Left forelimb (tissue), 1 donor: Measurements from ENCODE around the gene SLC25A46.
A peak's percentile ranks its signal among the peaks of the same experiment; 100 is the strongest.
"Not testable (repeated sequence)": the region's sequence is repeated elsewhere in the genome, so short reads cannot be mapped to it uniquely, and the experiment has no call there.

Experiments
- DNase-seq: peaks from one replicate; pipeline ENCODE4 v3.0.0-alpha.2; 2018; ENCODE audit warnings: low spot score

SLC25A46 gene

GRCh38 chr5:110757118-110757729 lies 18.4 kb downstream of the SLC25A46 start:
- no peak for DNase-seq

- no peak for DNase-seq
Measured at GRCh38 chr5:110760158-110760557, 21.4 kb downstream of the SLC25A46 start.

GRCh38 chr5:110768138-110768860 lies 29.5 kb downstream of the SLC25A46 start:
- no peak for DNase-seq

GRCh38 chr5:110769000-110769681 lies 30.3 kb downstream of the SLC25A46 start:
- no peak for DNase-seq

GRCh38 chr5:110770286-110770685 lies 31.5 kb downstream of the SLC25A46 start:
- no peak for DNase-seq

- DNase-seq, result no peak
Measured at GRCh38 chr5:110784901-110785300, 46.1 kb downstream of the SLC25A46 start.

GRCh38 chr5:110785356-110785755 lies 46.5 kb downstream of the SLC25A46 start:
- DNase-seq, result no peak

GRCh38 chr5:110788006-110788405 lies 49.2 kb downstream of the SLC25A46 start:
- DNase-seq, result not testable (repeated sequence)

GRCh38 chr5:110790673-110791072 lies 51.9 kb downstream of the SLC25A46 start:
- DNase-seq, result no peak

GRCh38 chr5:110802998-110803397 lies 64.2 kb downstream of the SLC25A46 start:
- no peak for DNase-seq

- no peak for DNase-seq
Measured at GRCh38 chr5:110803467-110804326, 64.9 kb downstream of the SLC25A46 start.

GRCh38 chr5:110807169-110807568 lies 68.4 kb downstream of the SLC25A46 start:
- DNase-seq, result peak; percentile 67

GRCh38 chr5:110809006-110809405 lies 70.2 kb downstream of the SLC25A46 start:
- DNase-seq, result no peak
